ENCODE data around the gene WDFY3. TPM values are rescaled to one million over a fixed set of nuclear protein-coding genes. Genes with fewer than 3 reads are reported as not detected.
"Not testable (repeated sequence)": the region's sequence is repeated elsewhere in the genome, so short reads cannot be mapped to it uniquely, and the experiment has no call there.

Gene WDFY3
- total RNA-seq, 4 donors from 2014 or later: 79.2 to 244 (median 119) TPM

GRCh38 chr4:84808332-84808731 is 158.2 kb downstream of the WDFY3 start:
- WGBS: 80% methylated on average over 2 of the region's 2 CpGs
- peaks cover 22% of the 10 kb centered on the region for H3K36me3 ChIP-seq
- H3K9me3 ChIP-seq: no peaks in the 10 kb centered on the region
- TF ChIP-seq CTCF (IDR thresholded peaks at IDR 0.05) (no peak), EP300 (IDR thresholded peaks at IDR 0.05) (no peak), POLR2AphosphoS5 (IDR thresholded peaks at IDR 0.05) (no peak)
- H3K4me1 ChIP-seq: no peaks in the 10 kb centered on the region
- no peak overlapping the region for H3K4me3 ChIP-seq
- no peaks in the 10 kb centered on the region for H3K27me3 ChIP-seq
- H3K27ac ChIP-seq: no peak overlapping the region
- DNase-seq (ENCODE audit: low spot score in 2 of 2): no peak

GRCh38 chr4:84806541-84806940 is 159.9 kb downstream of the WDFY3 start:
- DNase-seq (ENCODE audit: low spot score in 2 of 2); H3K27ac ChIP-seq: not testable (repeated sequence)
- 94% methylated on average over 11 of the region's 11 CpGs for WGBS

GRCh38 chr4:84804136-84804535 is 162.4 kb downstream of the WDFY3 start:
- no peak for DNase-seq (ENCODE audit: low spot score in 2 of 2)
- Histone ChIP-seq H3K36me3 (peaks cover 44% of the 10 kb centered on the region), H3K4me1 (no peaks in the 10 kb centered on the region), H3K9me3 (no peaks in the 10 kb centered on the region), H3K27me3 (no peaks in the 10 kb centered on the region), H3K4me3 (no peak overlapping the region), H3K27ac (no peak overlapping the region)
- WGBS: 79% methylated on average over 4 of the region's 4 CpGs
- TF ChIP-seq POLR2A (IDR thresholded peaks at IDR 0.05) (no peak), CTCF (IDR thresholded peaks at IDR 0.05) (no peak), EP300 (IDR thresholded peaks at IDR 0.05) (no peak), POLR2AphosphoS5 (IDR thresholded peaks at IDR 0.05) (no peak)

More at GRCh38 chr4:84806541-84806940, 159.9 kb downstream of the WDFY3 start:
- not testable (repeated sequence) for H3K9me3 ChIP-seq, H3K27me3 ChIP-seq, H3K4me3 ChIP-seq, H3K4me1 ChIP-seq
- peaks cover 40% of the 10 kb centered on the region for H3K36me3 ChIP-seq

- no peak overlapping the region for H3K27ac ChIP-seq
- no peaks in the 10 kb centered on the region for H3K27me3 ChIP-seq
- peaks cover 40% of the 10 kb centered on the region for H3K36me3 ChIP-seq
- no peaks in the 10 kb centered on the region for H3K9me3 ChIP-seq
- 69% methylated on average over 1 of the region's 1 CpG for WGBS
- H3K4me3 ChIP-seq: no peak overlapping the region
- no peaks in the 10 kb centered on the region for H3K4me1 ChIP-seq
- DNase-seq (ENCODE audit: low spot score in 2 of 2): no peak
- TF ChIP-seq POLR2AphosphoS5 (IDR thresholded peaks at IDR 0.05) (no peak), CTCF (IDR thresholded peaks at IDR 0.05) (no peak), EP300 (IDR thresholded peaks at IDR 0.05) (no peak), POLR2A (IDR thresholded peaks at IDR 0.05) (no peak)
These were observed 162.8 kb downstream of the WDFY3 start for GRCh38 chr4:84803720-84804119.

- WGBS: 91% methylated on average over 2 of the region's 2 CpGs
- peaks cover 37% of the 10 kb centered on the region for H3K36me3 ChIP-seq
These were observed 163.4 kb downstream of the WDFY3 start for GRCh38 chr4:84803116-84803515.

More at GRCh38 chr4:84803116-84803515, 163.4 kb downstream of the WDFY3 start:
- H3K9me3 ChIP-seq: no peaks in the 10 kb centered on the region
- no peaks in the 10 kb centered on the region for H3K4me1 ChIP-seq
- no peak for DNase-seq (ENCODE audit: low spot score in 2 of 2)
- H3K27me3 ChIP-seq: no peaks in the 10 kb centered on the region
- no peak for TF ChIP-seq EP300 (IDR thresholded peaks at IDR 0.05)
- no peak for TF ChIP-seq POLR2AphosphoS5 (IDR thresholded peaks at IDR 0.05)
- TF ChIP-seq CTCF (IDR thresholded peaks at IDR 0.05): no peak
- TF ChIP-seq POLR2A (IDR thresholded peaks at IDR 0.05): no peak
- H3K27ac ChIP-seq: no peak overlapping the region
- no peak overlapping the region for H3K4me3 ChIP-seq

All from suprapubic skin (tissue), 4 donors.